Heart right ventricle (tissue), 16 donors: ENCODE results near the gene SENP3. TPM values are rescaled to one million over a fixed set of nuclear protein-coding genes. Genes with fewer than 3 reads are reported as not detected.
A peak's percentile ranks its signal among the peaks of the same experiment; 100 is the strongest.

Source experiments
- ATAC-seq, 8 donors: fragments of 200-7000 bp; cut with Tn5 transposase; one replicate each; pipeline ENCODE4 v1.9.1; 2020; ENCODE audit warnings: mild to moderate bottlenecking in 8 of 8, moderate library complexity in 8 of 8, moderate number of reproducible peaks in 1 of 8
- DNase-seq, 2 donors: peaks; one replicate each; pipeline ENCODE4 v3.0.0-alpha.2; 2020
- H3K27ac ChIP-seq, 10 donors: fragments of 200-600 bp; sonication (generic) in 2 of 10; one replicate each; pipeline versions ENCODE4 v1.5.0 to v1.8.0; 2020 to 2022; ENCODE audit warnings: mild to moderate bottlenecking in 3 of 10
- H3K27me3 ChIP-seq, 7 donors: fragments of 200-600 bp; one replicate each; pipeline ENCODE4 v1.8.0; 2021 to 2022; ENCODE audit warnings: mild to moderate bottlenecking in 2 of 7
- H3K36me3 ChIP-seq, 9 donors: fragments of 200-600 bp; sonication (generic) in 1 of 9; one replicate each; pipeline versions ENCODE4 v1.5.0 to v1.8.0; 2020 to 2022; ENCODE audit warnings: mild to moderate bottlenecking in 2 of 9
- H3K4me1 ChIP-seq, 9 donors: fragments of 200-600 bp; sonication (generic) in 1 of 9; one replicate each; pipeline versions ENCODE4 v1.5.0 to v1.8.0; 2020 to 2022; ENCODE audit warnings: mild to moderate bottlenecking in 4 of 9
- H3K4me3 ChIP-seq, 10 donors: fragments of 200-600 bp; sonication (generic) in 2 of 10; one replicate each; pipeline versions ENCODE4 v1.5.0 to v1.8.0; 2020 to 2022; ENCODE audit warnings: mild to moderate bottlenecking in 7 of 10, moderate library complexity in 2 of 10
- H3K9me3 ChIP-seq, 11 donors: fragments of 200-600 bp in 10 of 11; sonication (generic) in 2 of 11; one replicate each; pipeline versions ENCODE4 v1.5.0 to v1.8.0; 2013 to 2022; ENCODE audit warnings: mild to moderate bottlenecking in 2 of 11, control low read depth in 1 of 11, moderate library complexity in 1 of 11
- CTCF ChIP-seq, 9 donors: fragments of 200-600 bp; sonication (generic) in 2 of 9; IDR thresholded peaks; one replicate each; pipeline versions ENCODE4 v1.5.0 to v1.8.0; 2021 to 2022; ENCODE audit warnings: antibody characterized with exemption in 9 of 9, mild to moderate bottlenecking in 5 of 9, moderate library complexity in 1 of 9
- WGBS, 2 donors: extraction: QIAGEN DNeasy Blood & Tissue Kit; methylation state at CpG; one replicate each; pipeline ENCODE4 v1.1.7; 2013; ENCODE audit warnings: inconsistent platforms in 1 of 2; 5-methylcytosine and 5-hydroxymethylcytosine counted together
- intact Hi-C, 10 donors: fragments of 100-400 bp; cut with DNase I; formaldehyde crosslinking; loops; one replicate each; pipeline versions ENCODE4 v1.11.1 to v1.14.2; 2022
- polyA plus RNA-seq, 2 donors: library from polyadenylated mRNA; stranded (reverse); fragments of 200-250 nt; gene quantifications; one replicate each; pipeline ENCODE4 v1.2.3, GENCODE V29; 2013
- total RNA-seq, 10 donors: library from RNA; stranded (reverse); fragmentation: NEBNext Ultra II Directional in 3 of 10; extraction: Animal tissue kit (Norgen Biotek cat#: 25700) in 3 of 10; gene quantifications; one replicate each; pipeline versions ENCODE4 v1.2.1 to v1.2.4, GENCODE V29; 2021 to 2023
- donor health status: Arrhythmogenic right ventricular cardiomyopathy.
- donor health status: ischemic (EF 13 %, LVEDD 7.1; RV severe dilation, severe dysfunction).
- donor health status: healthy with polysubstance abuse.
- donor health status: DM: no; HTN: yes; CAD: no.
- donor health status: DM: no; HTN: no; CAD: no.
- donor health status: ischemic (EF 25% LVEDD 6.9; RV normal size, moderate dysfunction).
- donor health status: ischemic (EF 25% LVEDD 5.7; RV mildly dilated, moderate dysfunction).
- donor health status: healthy.
- donor health status: DM: yes; HTN: yes; CAD: no.
- donor health status: Ischemic cardiomyopathy.
- donor health status: ischemic (EF 35%, LVEDD 5.7; RV mildly dilated, moderate dysfunction).
- donor health status: nonischemic (EF 11% LVEDD 7.7; RV severe dilation, severe dysfunction).
- donor health status: DM: yes; HTN: yes; CAD: no.
- donor health status: PGD.
- donor health status: ischemic (EF 29% LVEDD 5.4; RV normal size, mild dysfunction).
- donor health status: nonischemic (EF 23%, LVEDD 6.1; RV moderate dilation, normal function).

Gene SENP3
- total and polyA plus RNA-seq, 12 donors: 22.4 to 46.6 (median 28.3) TPM

- ATAC-seq: no peak
- Histone ChIP-seq H3K9me3 (no peaks in the 10 kb centered on the region), H3K4me1 (peaks cover 14 to 69% (median 38%) of the 10 kb centered on the region in 9 donors), H3K36me3 (peaks cover 9 to 77% (median 64%) of the 10 kb centered on the region in 9 donors), H3K4me3 (peak overlapping the region; percentile 87 to 100 (median 98)), H3K27me3 (no peaks in the 10 kb centered on the region), H3K27ac (peak overlapping the region; percentile 95 to 100 (median 99))
- TF ChIP-seq CTCF (IDR thresholded peaks at IDR 0.05): no peak
- no peak for DNase-seq
- 19 to 20% methylated on average over 15 of the region's 15 CpGs for WGBS, 2 donors
- intact Hi-C loops: loop anchor here in 2 of 10 donors (5.0 to 10.0 kb wide), 2 partner anchors 267 to 320 kb away; partner anchors contain the start of genes CTDNEP1 (in 1 of the 2), EIF5A (in 1 of the 2) and ELP5 (in 1 of the 2)
Measured at GRCh38 chr17:7574176-7574953, 12.6 kb downstream of the SENP3 start.

- H3K27ac ChIP-seq: peak overlapping the region in 2 of 10 donors; percentile 53 to 99
- no peaks in the 10 kb centered on the region for H3K27me3 ChIP-seq
- 75 to 79% methylated on average over 1 of the region's 1 CpG for WGBS, 2 donors
- DNase-seq: no peak
- intact Hi-C loops: loop anchor here in 1 of 10 donors (10.0 kb wide), 1 partner anchor 321 kb away; the partner anchor contains the start of genes CTDNEP1 and ELP5
- ATAC-seq: no peak
- TF ChIP-seq CTCF (IDR thresholded peaks at IDR 0.05): no peak
- H3K9me3 ChIP-seq: no peaks in the 10 kb centered on the region
- H3K4me3 ChIP-seq: peak overlapping the region in 2 of 10 donors; percentile 94
- peaks cover 9 to 65% (median 58%) of the 10 kb centered on the region in 9 donors for H3K36me3 ChIP-seq
- H3K4me1 ChIP-seq: peaks cover 17 to 80% (median 45%) of the 10 kb centered on the region in 9 donors
Measured at GRCh38 chr17:7575481-7575883, 13.8 kb downstream of the SENP3 start.

GRCh38 chr17:7575959-7576358, 14.2 kb downstream of the SENP3 start:
- no peak for TF ChIP-seq CTCF (IDR thresholded peaks at IDR 0.05)
- no peaks in the 10 kb centered on the region for H3K27me3 ChIP-seq
- H3K27ac ChIP-seq: peak overlapping the region in 2 of 10 donors; percentile 53 to 99
- no peak for DNase-seq
- ATAC-seq: no peak
- peaks cover 17 to 82% (median 45%) of the 10 kb centered on the region in 9 donors for H3K4me1 ChIP-seq
- 73 to 75% methylated on average over 7 of the region's 7 CpGs for WGBS, 2 donors
- H3K9me3 ChIP-seq: no peaks in the 10 kb centered on the region
- peaks cover 9 to 63% (median 53%) of the 10 kb centered on the region in 9 donors for H3K36me3 ChIP-seq
- no peak overlapping the region for H3K4me3 ChIP-seq
- intact Hi-C loops: loop anchor here in 1 of 10 donors (10.0 kb wide), 1 partner anchor 321 kb away; the partner anchor contains the start of genes CTDNEP1 and ELP5

- intact Hi-C loops: loop anchor here in 1 of 10 donors (10.0 kb wide), 1 partner anchor 322 kb away; the partner anchor contains the start of genes CTDNEP1 and ELP5
- ATAC-seq (no peak), DNase-seq (no peak)
- H3K27ac ChIP-seq: peak overlapping the region in 1 of 10 donors; percentile 1
- H3K9me3 ChIP-seq: no peaks in the 10 kb centered on the region
- peaks cover 17 to 81% (median 42%) of the 10 kb centered on the region in 9 donors for H3K4me1 ChIP-seq
- H3K4me3 ChIP-seq: peak overlapping the region in 1 of 10 donors; percentile 12
- H3K36me3 ChIP-seq: peaks cover 9 to 63% (median 51%) of the 10 kb centered on the region in 9 donors
- H3K27me3 ChIP-seq: no peaks in the 10 kb centered on the region
- 83 to 85% methylated on average over 14 of the region's 14 CpGs for WGBS, 2 donors
- TF ChIP-seq CTCF (IDR thresholded peaks at IDR 0.05): no peak
Measured at GRCh38 chr17:7576432-7576937, 14.8 kb downstream of the SENP3 start.
